DMS114 treated with DMSO at 0.1 percent for 48 hours (cell line): ENCODE measurements around the gene RHPN2.
"Not testable (repeated sequence)": the region's sequence is repeated elsewhere in the genome, so short reads cannot be mapped to it uniquely, and the experiment has no call there.

Source experiments
- DNase-seq: peaks from one replicate; lab custom pipeline; 2025; ENCODE audit not compliant: unreplicated experiment; lab: John Stamatoyannopoulos, UW

Gene RHPN2

DNA sequence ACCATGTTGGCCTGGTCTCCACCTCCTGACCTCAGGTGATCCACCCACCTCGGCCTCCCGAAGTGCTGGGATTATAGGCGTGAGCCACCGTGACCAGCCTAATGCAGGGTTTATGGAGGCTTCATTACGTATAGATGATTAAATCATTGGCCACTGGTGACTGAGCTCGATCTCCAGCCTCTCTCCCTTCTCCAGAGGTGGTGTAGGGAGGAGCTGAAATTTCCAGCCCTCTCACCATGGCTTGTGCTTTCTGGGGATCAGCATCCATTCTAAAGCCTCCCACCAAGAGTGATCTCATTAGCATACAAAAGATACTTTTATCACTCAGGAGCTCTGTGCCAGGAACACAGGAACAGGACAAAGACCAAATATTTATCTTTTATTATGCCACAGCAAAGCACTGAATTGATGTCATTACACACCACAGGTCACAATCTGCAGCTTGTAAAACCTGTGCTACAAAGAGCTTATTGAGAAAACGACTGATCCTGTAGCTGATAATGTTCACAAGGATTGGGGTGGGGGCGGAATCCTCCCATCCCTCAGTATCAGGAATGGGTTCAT, 32.4 kb downstream of the RHPN2 start:
- DNase-seq: no peak

DNA sequence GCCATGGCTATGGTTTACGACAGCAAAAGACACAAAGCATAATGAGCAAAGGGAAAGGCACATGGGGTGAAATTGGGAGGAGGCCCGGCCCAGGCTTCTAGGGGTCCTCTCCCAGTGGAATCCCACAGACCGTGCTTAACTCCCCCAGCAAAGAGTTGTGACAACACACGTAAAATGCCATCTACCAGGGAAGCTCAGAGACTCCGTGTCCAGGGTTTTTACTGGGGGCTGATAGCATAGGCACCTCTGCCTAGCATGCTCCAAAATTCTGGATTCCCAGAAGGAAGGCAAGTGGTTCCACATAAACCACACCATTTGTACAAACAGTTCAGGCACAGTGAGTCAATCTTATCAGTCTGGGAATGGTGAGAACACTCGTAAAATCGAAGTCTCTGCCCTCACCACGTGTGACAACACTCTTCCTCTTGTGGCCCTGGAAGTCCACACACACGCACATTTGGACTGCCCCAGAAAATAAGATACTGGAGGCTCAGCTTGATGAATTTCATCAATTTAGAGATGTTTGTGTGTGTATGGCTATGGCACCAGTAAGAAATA, 34.9 kb downstream of the RHPN2 start:
- DNase-seq: no peak

DNA sequence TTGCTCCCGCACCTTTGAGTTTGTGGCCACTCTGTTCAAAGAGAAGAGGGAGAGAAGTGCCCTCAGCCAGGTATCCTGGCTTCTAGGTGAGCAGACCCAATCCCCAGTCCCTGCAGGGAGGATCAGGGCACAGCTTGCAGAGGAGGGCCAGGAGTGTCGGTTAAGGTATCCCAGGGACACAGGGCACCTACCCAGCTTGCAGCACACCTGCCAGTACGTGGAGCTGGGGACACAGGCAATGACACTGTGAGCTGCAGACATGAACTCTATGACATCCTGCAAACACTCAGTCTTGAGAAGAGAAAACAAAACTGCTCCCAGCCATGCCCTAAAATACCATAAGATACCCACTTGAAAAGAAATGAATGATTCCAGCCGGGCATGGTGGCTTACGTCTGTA, 38.1 kb downstream of the RHPN2 start:
- DNase-seq: not testable (repeated sequence)

DNA sequence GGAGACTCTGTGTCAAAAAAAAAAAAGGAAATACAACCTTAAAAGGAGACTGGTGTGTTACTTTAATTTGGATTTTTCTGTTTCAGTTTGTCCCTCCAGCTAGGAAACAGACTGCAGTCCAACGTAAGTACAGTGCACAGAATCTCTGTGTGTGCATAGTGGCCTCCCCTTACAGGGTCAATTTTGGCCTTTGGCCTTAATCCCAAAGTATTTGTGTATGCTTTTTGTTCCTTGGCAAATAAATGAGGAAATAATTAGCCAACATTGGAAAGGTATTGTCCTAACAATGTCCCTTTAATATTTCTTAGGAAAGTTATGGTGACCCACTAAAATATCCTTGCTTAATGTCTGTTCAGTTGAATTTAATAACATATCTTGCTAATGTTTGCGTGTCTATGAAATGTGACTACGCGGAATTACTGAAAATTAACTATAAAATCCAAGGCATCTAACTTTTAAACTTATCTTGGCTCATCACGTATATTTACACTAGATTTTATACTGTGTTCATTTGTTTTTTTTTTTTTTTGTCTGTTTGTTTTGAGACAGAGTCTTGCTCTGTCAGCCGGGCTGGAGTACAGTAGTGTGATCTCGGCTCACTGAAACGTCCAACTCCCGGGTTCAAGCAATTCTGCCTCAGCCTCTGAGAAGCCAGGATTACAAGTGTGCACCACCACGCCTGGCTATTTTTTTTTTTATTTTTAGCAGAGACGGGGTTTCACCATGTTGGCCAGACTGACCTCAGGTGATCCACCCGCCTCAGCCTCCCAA, 39.0 kb downstream of the RHPN2 start:
- not testable (repeated sequence) for DNase-seq

DNA sequence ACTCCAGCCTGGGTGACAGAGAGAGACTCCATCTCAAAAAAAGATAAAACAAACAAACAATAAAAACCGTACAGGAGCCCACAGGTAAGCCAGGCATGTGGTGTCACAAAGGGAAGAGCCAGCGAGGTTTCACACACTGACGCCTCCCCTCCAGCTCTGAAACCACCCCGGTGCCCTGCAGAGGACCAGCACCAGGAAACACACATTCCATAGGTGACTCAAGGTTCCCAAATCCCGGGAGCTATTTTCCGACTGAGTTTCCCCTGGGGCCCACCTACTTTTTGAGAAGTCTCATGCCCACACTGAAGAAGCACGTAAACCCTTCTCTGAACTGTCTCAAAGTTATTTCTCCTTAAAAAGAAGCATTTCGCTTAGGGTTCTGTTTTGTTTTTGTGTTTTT, 40.3 kb downstream of the RHPN2 start:
- no peak for DNase-seq

DNA sequence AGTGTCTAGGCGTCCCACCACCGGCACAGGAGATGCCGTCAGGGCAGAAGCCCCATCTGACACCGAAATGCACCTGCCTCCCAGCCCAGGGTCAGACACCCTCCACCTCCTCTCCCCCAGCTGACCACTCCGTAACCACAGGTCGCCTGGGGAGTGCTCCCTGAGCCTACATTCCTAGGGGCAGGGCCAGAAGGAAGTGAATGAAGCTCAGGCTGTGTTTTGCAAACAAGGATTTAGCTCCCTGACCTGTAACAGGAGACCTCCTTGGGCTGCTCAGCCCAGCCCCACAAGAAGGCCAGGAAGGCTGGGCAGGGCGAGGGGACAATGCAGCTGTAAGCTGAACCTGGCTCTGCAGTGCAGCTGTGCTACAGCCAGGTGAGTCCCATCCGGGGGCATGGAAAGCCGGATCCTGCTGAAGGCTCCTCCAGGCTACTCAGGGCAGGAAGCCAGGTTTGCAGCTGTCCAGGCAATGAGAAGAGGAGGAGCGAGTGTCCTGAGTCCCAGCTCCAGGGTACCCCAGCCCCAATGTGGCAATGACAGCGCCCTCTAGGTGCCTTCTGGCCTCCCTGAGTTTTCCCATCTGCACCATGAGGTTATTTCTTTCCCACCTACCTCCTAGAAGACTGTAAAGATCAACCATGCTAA, 42.1 kb downstream of the RHPN2 start:
- no peak for DNase-seq

DNA sequence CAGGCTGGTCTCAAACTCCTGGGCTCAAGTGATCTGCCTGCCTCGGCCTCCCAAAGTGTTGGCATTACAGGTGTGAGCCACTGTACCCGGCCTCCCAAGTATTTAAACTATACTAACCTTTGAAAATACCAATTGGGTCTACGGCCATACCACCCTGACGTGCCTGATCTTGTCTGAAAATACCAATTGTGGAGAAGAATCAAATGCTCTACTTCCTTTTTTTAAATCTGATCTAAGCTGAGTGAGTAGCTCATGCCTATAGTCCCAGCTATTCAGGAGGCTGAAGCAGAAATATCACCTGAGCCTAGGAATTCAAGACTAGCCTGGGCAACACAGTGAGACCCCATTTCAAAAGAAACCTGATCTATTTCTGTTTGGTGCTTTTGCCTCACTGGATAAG, 53.8 kb downstream of the RHPN2 start:
- not testable (repeated sequence) for DNase-seq

DNA sequence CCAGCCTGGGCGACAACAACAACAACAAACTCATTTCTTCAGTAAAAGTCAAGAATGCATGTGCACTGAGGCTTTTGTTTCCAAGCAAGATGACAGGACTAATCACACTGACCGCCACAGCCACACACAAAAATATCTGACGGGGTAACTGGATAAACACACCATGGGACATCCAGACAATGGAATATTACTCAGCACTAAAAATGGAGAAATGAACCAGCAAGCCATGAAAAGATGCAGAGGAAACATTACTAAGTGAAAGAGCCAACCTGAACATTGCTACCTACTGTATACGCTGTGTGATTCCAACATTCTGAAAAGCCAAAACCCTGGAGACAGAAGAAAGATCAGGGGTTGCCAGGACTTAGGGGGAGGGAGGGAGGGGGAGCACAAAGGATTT, 56.0 kb downstream of the RHPN2 start:
- no peak for DNase-seq

DNA sequence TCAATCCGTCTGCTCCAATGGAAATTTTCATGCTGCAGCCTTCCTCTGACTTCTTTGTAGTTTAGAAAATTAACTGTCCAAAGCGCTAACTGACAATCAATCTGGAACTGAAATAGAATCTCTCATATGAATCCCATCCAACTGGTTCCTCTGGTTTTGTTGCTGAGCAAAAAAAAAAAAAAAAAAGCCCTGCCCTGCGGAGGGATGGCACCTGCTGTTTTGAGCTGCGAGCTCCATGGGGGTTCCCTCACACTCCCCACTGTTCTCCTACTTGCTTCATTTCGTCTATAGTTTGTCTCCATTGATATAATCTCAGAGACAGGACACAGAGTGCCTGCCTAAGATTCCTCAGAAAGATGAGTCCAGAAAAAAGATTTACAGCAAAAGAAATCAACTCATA, 59.2 kb downstream of the RHPN2 start:
- DNase-seq: no peak

DNA sequence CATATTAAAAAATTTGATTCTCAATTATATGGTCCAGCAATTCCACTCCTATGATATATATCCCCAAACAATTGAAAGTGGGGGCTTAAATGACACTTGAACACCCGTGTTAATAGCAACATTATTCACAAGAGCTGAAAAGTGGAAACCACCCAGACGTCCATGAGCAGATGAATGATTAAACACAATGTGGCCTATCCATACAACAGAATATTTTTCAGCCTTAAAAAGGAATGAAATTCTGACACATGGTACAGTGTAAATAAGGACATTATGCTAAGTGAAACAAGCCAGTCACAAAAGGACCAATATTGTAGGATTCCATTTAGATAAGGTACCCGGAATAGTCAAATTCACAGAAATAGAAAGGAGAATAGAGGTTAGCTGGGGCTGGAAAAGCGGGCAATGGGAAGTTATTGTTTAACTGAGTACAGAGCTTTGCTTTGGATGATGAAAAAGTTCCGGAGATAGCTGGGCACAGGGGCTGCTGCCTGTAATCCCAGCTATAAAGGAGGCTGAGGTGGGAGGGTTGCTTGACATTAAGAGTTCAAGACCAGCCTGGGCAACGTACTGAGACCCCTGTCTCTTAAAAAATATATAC, 61.2 kb downstream of the RHPN2 start:
- not testable (repeated sequence) for DNase-seq

DNA sequence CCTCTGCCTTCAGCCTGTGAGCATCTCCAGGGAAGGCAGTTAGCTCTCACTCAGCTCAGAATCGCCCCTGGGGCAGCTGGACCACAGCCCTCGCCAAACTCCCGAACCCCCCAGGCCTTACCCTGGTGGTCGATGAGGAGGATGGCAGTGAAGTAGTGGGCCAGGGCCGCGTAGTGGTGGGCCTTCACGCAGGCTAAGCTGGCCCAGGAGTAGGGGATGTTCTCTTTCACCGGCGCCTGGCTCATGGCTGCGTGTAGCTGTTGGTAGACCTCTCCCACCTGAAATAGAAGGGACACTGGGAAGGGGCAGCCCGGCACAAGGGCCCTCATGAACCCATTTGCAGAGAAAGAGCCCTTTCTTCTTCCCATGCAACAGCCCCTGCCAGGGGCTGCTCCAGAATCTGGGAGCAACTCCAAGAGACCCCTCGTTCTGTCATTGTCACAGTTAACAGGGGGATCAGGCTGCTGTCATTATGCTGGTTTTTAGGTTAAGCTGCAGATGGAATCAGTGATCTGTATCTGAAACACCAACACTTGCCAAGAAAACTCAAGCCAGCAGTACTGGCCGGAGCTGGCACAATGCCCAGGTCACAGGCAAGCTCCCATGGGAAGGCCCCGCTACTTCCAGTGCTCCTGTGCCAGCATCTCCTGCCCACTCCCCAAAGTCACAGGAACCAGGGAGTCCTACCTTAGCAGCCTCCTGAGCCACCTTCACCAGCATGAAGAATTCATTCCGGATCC, 62.4 kb downstream of the RHPN2 start:
- not testable (repeated sequence) for DNase-seq

DNA sequence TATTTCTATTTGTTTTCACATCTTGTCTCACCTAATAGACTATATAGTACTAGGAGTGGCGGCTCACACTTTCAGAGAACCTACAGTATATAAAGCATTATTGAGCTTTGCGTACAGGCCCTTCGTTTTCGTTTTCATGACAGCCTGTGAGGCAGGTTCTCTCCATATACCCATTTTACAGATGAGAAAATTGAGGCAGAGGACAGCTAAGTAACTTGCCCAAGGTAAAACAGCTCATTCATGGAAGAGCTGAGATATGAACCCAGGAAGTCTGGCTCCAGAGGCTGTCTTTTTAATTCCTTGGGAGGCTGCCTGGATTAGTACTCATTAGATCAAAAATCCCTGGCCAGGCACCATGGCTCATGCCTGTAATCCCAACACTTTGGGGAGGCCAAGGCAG, 63.8 kb downstream of the RHPN2 start:
- no peak for DNase-seq

DNA sequence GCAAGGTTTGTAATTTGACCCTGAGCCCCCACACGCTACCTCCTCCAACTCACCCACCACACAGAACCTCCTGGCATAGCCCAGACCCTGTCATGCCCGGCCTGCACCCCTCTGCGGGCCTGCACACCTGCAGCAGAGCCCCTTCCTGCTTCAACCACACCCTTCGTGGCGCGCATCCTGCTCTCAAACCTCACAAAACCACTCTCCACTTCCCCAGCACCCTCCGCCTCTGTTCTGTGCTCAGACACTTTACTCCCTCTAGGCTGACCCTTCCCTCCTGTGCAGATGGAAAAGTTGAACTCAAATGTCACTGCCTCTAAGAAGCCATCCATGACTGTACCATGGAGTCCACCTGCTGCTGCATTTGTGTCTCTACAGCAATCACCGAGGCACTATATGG, 64.2 kb downstream of the RHPN2 start:
- no peak for DNase-seq

DNA sequence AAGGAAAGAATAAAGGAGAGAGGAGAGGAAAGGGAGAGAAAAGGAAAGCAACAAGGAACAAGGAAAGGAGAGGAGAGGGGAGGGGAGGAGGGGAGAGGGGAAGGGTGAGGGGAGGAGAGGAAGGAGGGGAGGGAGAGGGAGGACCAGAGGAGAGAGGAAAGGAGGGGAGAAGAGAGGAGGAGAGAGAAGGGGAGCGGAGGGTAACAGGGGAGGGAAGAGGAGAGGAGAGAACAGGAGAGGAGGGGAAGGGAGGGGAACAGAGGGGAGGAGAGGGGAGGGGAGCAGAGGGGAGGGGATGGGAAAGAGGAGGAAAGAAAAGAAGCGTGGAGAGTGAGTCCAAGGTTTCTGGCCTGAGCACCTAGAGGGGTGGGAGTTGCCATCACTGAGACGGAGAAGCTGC, 66.0 kb downstream of the RHPN2 start:
- no peak for DNase-seq

DNA sequence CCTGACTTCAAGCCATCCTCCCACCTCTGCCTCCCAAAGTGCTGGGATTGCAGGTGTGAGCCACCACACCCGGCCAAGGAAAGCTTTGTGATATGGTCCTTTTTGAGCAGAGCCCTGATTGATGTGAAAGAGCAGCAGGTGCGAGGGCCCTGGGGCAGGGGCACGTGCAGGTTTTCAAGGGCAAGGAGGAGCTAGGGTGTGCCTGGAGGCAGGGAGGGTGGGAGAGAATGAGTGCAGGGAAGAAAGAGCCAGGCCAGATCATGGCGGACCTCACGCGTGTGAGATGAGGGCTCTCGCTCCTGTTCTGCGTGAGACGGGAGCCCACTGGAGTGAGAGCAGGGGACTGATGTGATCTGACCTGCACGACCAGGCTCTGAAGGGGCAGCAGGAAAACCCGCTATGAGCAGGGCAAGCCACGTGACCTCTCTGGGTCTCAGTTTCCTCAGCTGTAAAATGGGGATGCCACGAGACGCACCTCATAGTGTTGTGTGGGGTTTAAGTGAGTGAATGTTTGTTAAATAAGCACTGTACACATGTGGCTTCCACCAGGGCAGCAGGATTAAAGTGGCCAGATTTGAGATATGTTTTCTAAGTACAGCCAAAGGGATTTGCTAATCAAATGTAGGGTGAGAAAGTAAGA, 66.9 kb downstream of the RHPN2 start:
- no peak for DNase-seq

DNA sequence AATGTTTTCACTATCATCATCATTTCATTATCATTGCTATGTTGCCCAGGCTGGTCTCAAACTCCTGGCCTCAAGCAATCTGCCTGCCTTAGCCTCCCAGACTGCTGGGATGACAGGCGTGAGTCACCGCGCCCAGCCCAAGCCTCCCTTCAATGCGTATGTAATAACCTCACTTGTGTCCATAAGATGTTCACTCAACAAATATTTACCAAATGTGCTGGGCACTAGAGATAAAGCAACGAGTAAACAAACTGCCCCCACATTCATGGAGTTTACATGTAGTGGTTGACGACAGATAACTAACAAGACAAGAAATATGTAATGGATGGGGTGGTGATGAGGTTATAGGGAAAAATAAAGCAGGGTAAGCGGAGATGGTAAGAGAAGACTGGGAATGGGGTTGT, 67.6 kb downstream of the RHPN2 start:
- DNase-seq: not testable (repeated sequence)

DNA sequence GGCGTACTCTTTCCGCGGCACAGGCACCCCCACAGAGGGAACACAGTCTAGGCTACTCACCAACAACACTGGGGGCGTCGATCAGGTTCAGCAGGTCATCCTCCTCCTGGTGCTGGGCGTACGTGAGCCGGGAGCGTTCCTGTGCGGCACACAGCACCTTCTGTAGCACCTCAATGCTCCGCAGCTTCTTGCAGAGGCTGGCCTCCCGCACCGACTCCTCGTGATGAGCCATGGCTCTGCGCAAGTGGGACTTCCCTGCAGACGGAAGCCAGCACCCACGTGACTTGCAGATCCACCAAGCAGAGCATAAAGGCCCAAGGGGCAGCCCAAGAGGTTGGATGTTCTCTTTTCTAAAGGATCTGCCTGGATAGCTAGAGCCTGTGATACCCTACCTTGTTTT, 68.7 kb downstream of the RHPN2 start:
- DNase-seq: not testable (repeated sequence)

DNA sequence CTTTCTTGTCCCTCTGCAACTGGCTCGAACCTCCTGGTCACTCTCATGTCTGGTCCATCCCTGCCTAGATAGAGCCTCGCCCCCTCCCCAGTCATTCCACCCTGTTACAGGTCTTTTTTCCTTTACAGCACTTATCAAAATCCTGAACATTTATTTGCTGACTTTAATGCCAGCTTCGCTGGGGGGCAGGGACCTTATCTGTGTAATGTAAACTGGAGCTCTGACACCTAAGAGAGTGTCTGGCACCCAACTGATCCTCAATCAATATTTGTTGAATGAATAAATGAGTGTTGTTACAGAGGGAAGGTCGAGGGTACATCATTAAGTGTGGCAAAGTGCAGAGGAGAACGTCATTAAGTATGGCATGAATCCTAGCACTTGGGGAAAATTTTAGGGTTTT, 76.0 kb downstream of the RHPN2 start:
- no peak for DNase-seq

DNA sequence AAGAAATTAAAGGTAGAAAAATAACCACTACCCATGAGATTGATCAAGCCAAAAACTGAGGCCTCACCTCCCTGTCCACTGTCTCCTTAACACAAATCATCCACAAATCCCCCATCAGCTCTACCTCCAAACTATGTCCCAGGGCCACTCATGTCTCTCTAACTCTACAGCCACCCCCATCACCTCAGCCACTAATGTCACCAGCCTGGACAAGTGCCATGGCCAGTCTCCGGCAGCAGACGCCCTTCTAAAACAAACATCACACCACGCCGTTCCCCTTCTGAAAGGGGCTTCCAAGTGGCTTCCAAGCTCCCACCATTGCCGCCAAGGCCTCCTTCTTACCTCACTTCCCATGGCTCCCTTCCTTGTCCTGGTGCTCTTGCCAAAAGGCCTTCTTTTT, 76.4 kb downstream of the RHPN2 start:
- DNase-seq: not testable (repeated sequence)

DNA sequence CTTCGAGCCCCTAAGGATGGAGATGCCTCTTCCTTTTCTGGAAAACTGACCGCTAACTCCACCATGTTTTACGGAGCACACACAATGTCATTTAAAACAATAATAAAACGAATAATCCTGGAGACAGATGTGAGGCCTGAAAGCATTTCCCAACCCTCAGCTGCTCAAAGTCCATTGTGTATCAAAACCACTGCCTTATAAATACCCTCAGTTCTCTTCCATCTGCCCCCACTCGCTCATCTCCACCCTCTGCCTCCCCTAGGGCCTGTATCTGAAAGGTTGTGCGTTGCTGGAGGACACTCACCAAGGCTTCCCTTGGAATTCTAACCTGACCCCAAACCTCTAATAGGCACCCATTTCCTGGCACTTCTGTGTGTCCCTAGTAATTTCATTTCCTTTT, 82.2 kb downstream of the RHPN2 start:
- not testable (repeated sequence) for DNase-seq

DNA sequence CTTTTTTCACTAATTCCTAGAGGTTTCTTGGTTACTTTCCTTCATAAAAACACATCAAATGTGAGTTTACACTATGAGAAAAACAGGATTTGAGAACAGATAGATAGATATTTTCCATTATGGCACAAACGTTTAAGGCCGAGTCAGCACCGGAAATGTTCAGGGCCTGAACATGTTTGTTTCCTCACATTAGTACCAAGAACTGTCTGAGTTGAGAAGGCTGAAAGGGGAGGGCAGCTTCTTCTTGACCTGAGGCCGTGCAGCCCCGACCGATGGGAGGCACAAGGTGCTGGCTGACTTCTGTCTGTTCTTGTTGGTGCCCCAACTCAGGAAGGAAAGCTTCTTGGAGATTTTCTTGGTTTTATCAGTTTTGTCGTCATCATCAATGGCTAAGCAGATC, 84.9 kb downstream of the RHPN2 start:
- DNase-seq: not testable (repeated sequence)
